ENCODE data around the gene VPS26A. TPM values are rescaled to one million over a fixed set of nuclear protein-coding genes. Genes with fewer than 3 reads are reported as not detected.

Gene VPS26A
- total RNA-seq, 1 donor from 2014 or later: 54.6 TPM

DNA sequence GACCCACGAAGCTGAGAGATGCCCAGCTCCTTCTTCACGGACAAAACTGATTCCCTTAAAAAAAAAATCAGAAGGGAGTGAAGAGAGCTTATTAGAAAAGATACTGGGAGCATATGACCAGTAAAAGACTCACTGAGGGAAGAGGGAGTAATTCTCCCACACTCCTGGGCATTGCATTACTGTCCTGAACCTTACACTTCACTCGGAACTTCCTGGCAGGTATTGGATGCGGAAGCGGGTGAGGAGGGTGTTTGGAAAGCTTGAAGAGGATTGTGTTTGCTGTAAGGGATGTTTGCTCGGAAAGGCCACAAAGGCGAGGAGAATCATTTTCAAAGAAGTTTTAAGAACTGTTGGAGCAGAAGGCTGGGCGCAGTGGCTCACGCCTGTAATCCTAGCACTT lies 96.5 kb downstream of the VPS26A start:
- no peak for DNase-seq (ENCODE audit: low spot score)

Other genes starting within 250 kb of the VPS26A start
- gene DDX50, start 222.9 kb upstream of the VPS26A start, total RNA-seq: 33.9 TPM
- 74.2 TPM for gene DDX21, start 168.0 kb upstream of the VPS26A start, total RNA-seq
- 27.3 TPM for gene KIFBP, start 135.4 kb upstream of the VPS26A start, total RNA-seq
- 50.0 TPM for gene SRGN, start 36.1 kb upstream of the VPS26A start, total RNA-seq
- gene SUPV3L1, start 56.1 kb downstream of the VPS26A start, total RNA-seq: 33.5 TPM
- 0.10 TPM for gene HKDC1, start 96.2 kb downstream of the VPS26A start, total RNA-seq
- 139 TPM for gene HK1, start 154.3 kb downstream of the VPS26A start, total RNA-seq